GM12801 (cell line): Measurements from ENCODE around the gene ADD2.

ENCODE experiments used
- TF ChIP-seq, protein P1 (sequence below): IDR thresholded peaks from one replicate; pipeline ENCODE4 v1.5.1; 2011; ENCODE audit warnings: control low read depth; ENCODE audit not compliant: insufficient read length; ENCODE audit errors: extremely low read depth

The ADD2 gene

GRCh38 chr2:70647873-70648481 is 120.0 kb downstream of the ADD2 start:
- TF ChIP-seq, protein P1, sequence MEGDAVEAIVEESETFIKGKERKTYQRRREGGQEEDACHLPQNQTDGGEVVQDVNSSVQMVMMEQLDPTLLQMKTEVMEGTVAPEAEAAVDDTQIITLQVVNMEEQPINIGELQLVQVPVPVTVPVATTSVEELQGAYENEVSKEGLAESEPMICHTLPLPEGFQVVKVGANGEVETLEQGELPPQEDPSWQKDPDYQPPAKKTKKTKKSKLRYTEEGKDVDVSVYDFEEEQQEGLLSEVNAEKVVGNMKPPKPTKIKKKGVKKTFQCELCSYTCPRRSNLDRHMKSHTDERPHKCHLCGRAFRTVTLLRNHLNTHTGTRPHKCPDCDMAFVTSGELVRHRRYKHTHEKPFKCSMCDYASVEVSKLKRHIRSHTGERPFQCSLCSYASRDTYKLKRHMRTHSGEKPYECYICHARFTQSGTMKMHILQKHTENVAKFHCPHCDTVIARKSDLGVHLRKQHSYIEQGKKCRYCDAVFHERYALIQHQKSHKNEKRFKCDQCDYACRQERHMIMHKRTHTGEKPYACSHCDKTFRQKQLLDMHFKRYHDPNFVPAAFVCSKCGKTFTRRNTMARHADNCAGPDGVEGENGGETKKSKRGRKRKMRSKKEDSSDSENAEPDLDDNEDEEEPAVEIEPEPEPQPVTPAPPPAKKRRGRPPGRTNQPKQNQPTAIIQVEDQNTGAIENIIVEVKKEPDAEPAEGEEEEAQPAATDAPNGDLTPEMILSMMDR, result peak; percentile 89

GRCh38 chr2:70646420-70646818 is 121.6 kb downstream of the ADD2 start:
- TF ChIP-seq, protein P1, result no peak

DNA sequence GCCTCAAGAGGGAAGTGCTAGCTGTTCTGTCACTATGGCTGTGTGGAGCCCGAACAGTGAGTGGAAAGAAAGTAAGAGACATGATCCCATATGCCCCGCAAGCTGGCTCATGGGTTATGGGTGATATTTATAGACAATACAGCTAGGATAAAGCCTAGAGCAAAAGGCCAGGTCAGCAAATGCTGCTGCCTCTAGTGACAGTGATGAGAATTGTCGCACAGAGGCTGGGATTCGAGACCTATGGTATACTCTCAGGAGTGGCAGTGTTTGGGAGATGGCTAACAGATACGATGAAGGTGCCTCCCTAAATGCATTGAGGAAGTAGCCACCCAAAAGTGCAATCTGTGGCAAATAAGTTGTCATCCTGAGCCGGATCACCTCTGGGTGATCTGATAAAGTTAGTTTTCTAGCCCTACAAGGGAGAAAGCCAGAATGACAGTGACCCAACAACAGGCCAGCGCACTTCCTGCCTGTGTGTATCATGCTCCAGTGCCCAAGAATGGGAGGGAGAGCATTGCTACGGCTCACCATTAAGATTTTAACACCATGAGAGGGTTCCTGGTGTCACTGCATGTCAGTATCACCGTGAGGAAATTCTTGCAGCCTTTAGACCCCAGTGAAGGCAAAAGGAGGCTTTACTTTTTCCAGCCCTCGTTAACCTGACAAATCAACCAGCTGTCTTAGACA is 122.1 kb downstream of the ADD2 start:
- TF ChIP-seq, protein P1, result no peak

DNA sequence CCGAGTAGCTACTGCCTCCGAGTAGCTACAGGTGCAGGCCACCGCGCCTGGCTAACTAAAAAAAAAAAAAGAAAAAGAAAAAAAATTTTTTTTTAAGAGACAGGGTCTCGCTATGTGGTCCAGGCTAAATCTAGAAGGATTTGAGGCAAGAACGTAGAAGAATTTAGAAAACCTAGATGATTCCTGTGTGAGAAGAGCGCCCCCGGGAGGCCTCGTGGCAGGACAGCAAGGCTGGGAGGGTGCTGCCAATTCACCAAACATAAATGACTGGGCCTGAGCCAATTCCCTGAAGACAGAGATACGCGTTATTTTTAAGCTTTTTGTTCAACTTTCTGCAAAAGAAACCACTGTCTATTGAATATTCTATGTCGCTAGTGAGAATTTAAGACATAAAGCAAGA is 124.3 kb downstream of the ADD2 start:
- TF ChIP-seq, protein P1, result no peak

GRCh38 chr2:70641263-70641784 is 126.7 kb downstream of the ADD2 start:
- TF ChIP-seq, protein P1, result no peak

GRCh38 chr2:70639841-70640436 is 128.1 kb downstream of the ADD2 start:
- TF ChIP-seq, protein P1, result no peak

DNA sequence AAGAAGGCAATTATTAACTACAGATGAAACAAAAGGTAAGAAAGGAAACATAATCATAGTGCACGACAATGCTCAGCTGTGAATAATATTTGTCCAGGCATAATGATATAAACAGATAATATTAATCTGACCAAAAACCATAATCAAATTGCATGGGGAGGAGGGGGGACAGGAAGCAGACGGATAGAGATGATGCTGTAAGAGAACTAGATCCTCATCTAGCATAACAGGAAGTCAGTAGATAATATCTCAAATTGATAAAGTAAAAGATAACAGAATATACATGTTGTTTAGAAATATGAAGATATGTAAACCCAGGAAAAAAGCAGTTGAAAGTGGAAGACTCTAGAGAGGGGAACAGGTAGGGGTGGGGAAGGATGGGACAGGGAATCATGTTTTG is 129.4 kb downstream of the ADD2 start:
- TF ChIP-seq, protein P1, result no peak
